Measurements from ENCODE around the gene SH2D1B. TPM values are rescaled to one million over a fixed set of nuclear protein-coding genes. Genes with fewer than 3 reads are reported as not detected.

Gene SH2D1B
- total and polyA plus RNA-seq, 2 donors (not counting 1 experiment from before 2014, with no cell fraction given) = 0.15 TPM

DNA sequence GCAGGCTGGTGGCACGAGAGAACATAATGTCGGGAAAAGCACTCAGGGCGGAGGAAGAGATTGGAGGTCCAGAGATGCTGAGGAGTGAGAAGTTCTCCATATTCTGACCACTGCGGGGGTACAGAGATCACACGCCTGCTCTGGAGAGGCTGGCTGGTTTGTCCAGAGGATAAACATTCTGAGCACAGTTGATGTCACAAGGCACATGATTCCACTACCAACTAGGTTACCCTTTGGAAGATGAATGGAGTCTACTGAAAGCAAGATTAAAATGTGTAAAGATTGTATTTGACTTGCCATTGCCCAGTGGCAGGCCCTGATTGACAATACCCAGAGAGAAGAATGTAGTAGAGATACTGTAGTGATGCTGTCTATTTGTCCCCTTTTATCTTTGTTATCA is 35.2 kb downstream of the SH2D1B start, which contains the start of gene SPATA46:
TSS of gene SPATA46 (minus strand) at position 164 of the 400 bp plus-strand sequence. CDS start at position 100, 64 bp downstream.
- no peaks in the 10 kb centered on the region for H3K9me3 ChIP-seq (ENCODE audit: control extremely low read depth in 1 of 3, control insufficient read depth in 2 of 3, insufficient read depth in 1 of 3, low read length in 2 of 3)
- Mint-ChIP-seq H3K4me1 (no peaks in the 10 kb centered on the region), H3K9me3 (ENCODE audit: insufficient read depth) (no peaks in the 10 kb centered on the region), H3K4me3 (no peak within 1 kb of the TSS), H3K27me3 (peaks cover 3% of the 10 kb centered on the region), H3K27ac (no peak within 1 kb of the TSS)
- ChIA-PET CTCF (no interaction called here), POLR2A (no interaction called here)
- H3K79me2 ChIP-seq (ENCODE audit: control insufficient read depth, insufficient read depth, low read length) = no peaks in the 10 kb centered on the region
- no peaks in the 10 kb centered on the region for H4K20me1 ChIP-seq (ENCODE audit: control insufficient read depth, insufficient read depth, low read length, poor library complexity, severe bottlenecking)
- no peak within 1 kb of the TSS for H3K27ac ChIP-seq (ENCODE audit: low read length in 2 of 2)
- WGBS (ENCODE audit: insufficient coverage) = 97% methylated on average over 3 of the region's 5 CpGs
- H3K27me3 ChIP-seq (replicated peaks in 1 of 4; ENCODE audit: control extremely low read depth in 1 of 4, control insufficient read depth in 3 of 4, insufficient read depth in 4 of 4, low read length in 3 of 4) = no peaks in the 10 kb centered on the region
- H3K9ac ChIP-seq (ENCODE audit: low read length) = no peak within 1 kb of the TSS
- H3K4me2 ChIP-seq (replicated peaks; ENCODE audit: low read depth, low read length, poor library complexity, severe bottlenecking) = no peak within 1 kb of the TSS
- no peak within 1 kb of the TSS for H3K4me3 ChIP-seq (ENCODE audit: control extremely low read depth in 1 of 5, extremely low read depth in 1 of 5, insufficient read depth in 1 of 5, low read depth in 2 of 5, low read length in 4 of 5)
- intact Hi-C loops (cut with micrococcal nuclease) = no loop called here
- DNase-seq (no peak), ATAC-seq (ENCODE audit: low read depth) (no peak)
- TF ChIP-seq EZH2 (IDR thresholded peaks at IDR 0.05; ENCODE audit: borderline replicate concordance, insufficient read depth, low read depth, low read length, poor library complexity, severe bottlenecking) (no peak), CTCF (IDR thresholded peaks at IDR 0.05) (no peak)
- no peak within 1 kb of the TSS for H2AFZ ChIP-seq (ENCODE audit: insufficient read depth, low read depth, low read length, poor library complexity, severe bottlenecking)
- H3K36me3 ChIP-seq (replicated peaks in 1 of 2; ENCODE audit: control extremely low read depth in 1 of 2, control insufficient read depth in 1 of 2, extremely low read depth in 1 of 2, insufficient read depth in 2 of 2, low read length in 1 of 2) = no peaks in the 10 kb centered on the region
- H3K4me1 ChIP-seq (ENCODE audit: control insufficient read depth in 2 of 2, insufficient read depth in 2 of 2, low read length in 2 of 2) = no peaks in the 10 kb centered on the region

DNA sequence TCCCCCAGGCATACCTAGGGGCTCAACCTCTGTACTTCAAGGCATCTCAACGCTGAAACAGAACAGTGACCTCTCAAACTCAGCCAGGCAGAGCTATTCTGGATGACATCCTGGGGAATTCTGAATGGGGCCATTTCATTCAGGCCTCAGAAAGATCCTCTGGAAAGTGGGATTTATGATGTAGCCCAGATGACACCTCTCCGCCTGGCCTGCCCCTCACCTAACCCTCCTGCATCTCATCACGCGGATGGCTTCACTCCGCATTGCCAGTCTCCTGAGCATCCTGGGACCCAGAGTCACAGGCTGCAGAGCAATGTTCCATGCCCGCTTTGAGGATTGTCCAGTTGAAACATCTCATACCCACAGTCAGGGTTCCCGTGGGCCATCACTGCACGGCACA is 36.5 kb downstream of the SH2D1B start:
- no peaks in the 10 kb centered on the region for H3K36me3 ChIP-seq (replicated peaks in 1 of 2; ENCODE audit: control extremely low read depth in 1 of 2, control insufficient read depth in 1 of 2, extremely low read depth in 1 of 2, insufficient read depth in 2 of 2, low read length in 1 of 2)
- H3K27me3 ChIP-seq (replicated peaks in 1 of 4; ENCODE audit: control extremely low read depth in 1 of 4, control insufficient read depth in 3 of 4, insufficient read depth in 4 of 4, low read length in 3 of 4) = no peaks in the 10 kb centered on the region
- H3K4me3 ChIP-seq (ENCODE audit: control extremely low read depth in 1 of 5, extremely low read depth in 1 of 5, insufficient read depth in 1 of 5, low read depth in 2 of 5, low read length in 4 of 5) = no peak overlapping the region
- H3K4me3 Mint-ChIP-seq = no peak overlapping the region
- no peaks in the 10 kb centered on the region for H3K9me3 ChIP-seq (ENCODE audit: control extremely low read depth in 1 of 3, control insufficient read depth in 2 of 3, insufficient read depth in 1 of 3, low read length in 2 of 3)
- no peak overlapping the region for H3K27ac Mint-ChIP-seq
- no peak overlapping the region for H3K27ac ChIP-seq (ENCODE audit: low read length in 2 of 2)
- ChIA-PET CTCF (no interaction called here), POLR2A (no interaction called here)
- no peaks in the 10 kb centered on the region for H3K79me2 ChIP-seq (ENCODE audit: control insufficient read depth, insufficient read depth, low read length)
- H2AFZ ChIP-seq (ENCODE audit: insufficient read depth, low read depth, low read length, poor library complexity, severe bottlenecking) = no peak overlapping the region
- no peak overlapping the region for H3K4me2 ChIP-seq (replicated peaks; ENCODE audit: low read depth, low read length, poor library complexity, severe bottlenecking)
- H3K4me1 Mint-ChIP-seq = no peaks in the 10 kb centered on the region
- 94% methylated on average over 6 of the region's 8 CpGs for WGBS (ENCODE audit: insufficient coverage)
- H3K9me3 Mint-ChIP-seq (ENCODE audit: insufficient read depth) = no peaks in the 10 kb centered on the region
- no peaks in the 10 kb centered on the region for H3K4me1 ChIP-seq (ENCODE audit: control insufficient read depth in 2 of 2, insufficient read depth in 2 of 2, low read length in 2 of 2)
- intact Hi-C loops (cut with micrococcal nuclease) = no loop called here
- DNase-seq (no peak), ATAC-seq (ENCODE audit: low read depth) (no peak)
- H3K9ac ChIP-seq (ENCODE audit: low read length) = no peak overlapping the region
- peaks cover 3% of the 10 kb centered on the region for H3K27me3 Mint-ChIP-seq
- H4K20me1 ChIP-seq (ENCODE audit: control insufficient read depth, insufficient read depth, low read length, poor library complexity, severe bottlenecking) = no peaks in the 10 kb centered on the region
- TF ChIP-seq CTCF (IDR thresholded peaks at IDR 0.05) (no peak), EZH2 (IDR thresholded peaks at IDR 0.05; ENCODE audit: borderline replicate concordance, insufficient read depth, low read depth, low read length, poor library complexity, severe bottlenecking) (no peak)

Data from B cell (primary cell).